Spleen (tissue), 7 donors: ENCODE data around the gene FARP1.

ENCODE experiments used
- POLR2A ChIP-seq, 3 donors: fragments of 450-650 bp; IDR thresholded peaks; one replicate each; pipeline ENCODE4 v1.5.1; 2017; ENCODE audit warnings: antibody characterized with exemption in 3 of 3, mild to moderate bottlenecking in 1 of 3
- POLR2AphosphoS5 ChIP-seq, 3 donors: sonication (generic); formaldehyde crosslinking; IDR thresholded peaks; one replicate each; pipeline ENCODE4 v1.5.1; 2017; ENCODE audit warnings: antibody characterized with exemption in 3 of 3
- TF ChIP-seq, protein P1 (sequence below), 11 experiments: fragments of 200-600 bp in 7 of 11; fragments of 450-650 bp in 4 of 11; sonication (generic) in 4 of 11; IDR thresholded peaks in 8 of 11; conservative IDR thresholded peaks in 3 of 11; 1 replicate in 7 of 11; 2 replicates in 4 of 11; pipeline versions ENCODE4 v1.4.0 to v1.8.0; 2016 to 2021; ENCODE audit warnings: antibody characterized with exemption in 11 of 11, inconsistent platforms in 4 of 11, mild to moderate bottlenecking in 1 of 11
- donor health status: DM: no; HTN: no; CAD: no; lungs with moderate emphysema.
- donor health status: DM: no; HTN: no; CAD: no.
- donor health status: DM: no; HTN: no; CAD: no.

DNA sequence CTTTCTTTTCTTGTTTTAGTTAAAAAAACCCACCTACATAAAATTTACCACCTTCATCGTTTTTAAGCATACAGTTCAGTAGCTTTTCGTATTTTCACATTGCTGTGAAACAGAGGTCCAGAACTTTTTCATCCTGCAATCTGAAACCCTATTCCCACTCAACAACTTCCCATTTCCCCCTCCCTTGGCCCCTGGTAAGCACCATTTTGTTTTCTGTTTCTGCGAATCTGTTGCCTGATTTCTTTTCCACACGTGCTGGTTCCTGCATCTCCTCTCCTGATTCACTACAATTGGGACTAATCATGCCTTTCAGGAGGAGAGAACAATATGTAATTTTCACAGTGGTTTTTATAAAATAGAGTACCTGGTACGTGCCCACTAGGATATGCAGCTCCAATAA lies 183.4 kb downstream of the FARP1 start:
- TF ChIP-seq POLR2A (IDR thresholded peaks at IDR 0.05) (no peak), POLR2AphosphoS5 (IDR thresholded peaks at IDR 0.05) (no peak)
- TF ChIP-seq, protein P1, sequence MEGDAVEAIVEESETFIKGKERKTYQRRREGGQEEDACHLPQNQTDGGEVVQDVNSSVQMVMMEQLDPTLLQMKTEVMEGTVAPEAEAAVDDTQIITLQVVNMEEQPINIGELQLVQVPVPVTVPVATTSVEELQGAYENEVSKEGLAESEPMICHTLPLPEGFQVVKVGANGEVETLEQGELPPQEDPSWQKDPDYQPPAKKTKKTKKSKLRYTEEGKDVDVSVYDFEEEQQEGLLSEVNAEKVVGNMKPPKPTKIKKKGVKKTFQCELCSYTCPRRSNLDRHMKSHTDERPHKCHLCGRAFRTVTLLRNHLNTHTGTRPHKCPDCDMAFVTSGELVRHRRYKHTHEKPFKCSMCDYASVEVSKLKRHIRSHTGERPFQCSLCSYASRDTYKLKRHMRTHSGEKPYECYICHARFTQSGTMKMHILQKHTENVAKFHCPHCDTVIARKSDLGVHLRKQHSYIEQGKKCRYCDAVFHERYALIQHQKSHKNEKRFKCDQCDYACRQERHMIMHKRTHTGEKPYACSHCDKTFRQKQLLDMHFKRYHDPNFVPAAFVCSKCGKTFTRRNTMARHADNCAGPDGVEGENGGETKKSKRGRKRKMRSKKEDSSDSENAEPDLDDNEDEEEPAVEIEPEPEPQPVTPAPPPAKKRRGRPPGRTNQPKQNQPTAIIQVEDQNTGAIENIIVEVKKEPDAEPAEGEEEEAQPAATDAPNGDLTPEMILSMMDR (IDR thresholded peaks at IDR 0.05 in 8 of 11, conservative IDR thresholded peaks at IDR 0.05 in 3 of 11) = no peak
